ENCODE data around the gene TAOK1.

Gene TAOK1

GRCh38 chr17:29569245-29569950, 179.2 kb downstream of the TAOK1 start (continued):
- TF ChIP-seq TSHZ1 (tag by site-specific recombination; IDR thresholded peaks at IDR 0.05; ENCODE audit: borderline replicate concordance) (no peak), BCL6B (tag by site-specific recombination; IDR thresholded peaks at IDR 0.05) (no peak), TRIM28 (IDR thresholded peaks at IDR 0.05; ENCODE audit: borderline replicate concordance, low read length) (no peak), ZNF132 (tag by site-specific recombination; IDR thresholded peaks at IDR 0.05; ENCODE audit: borderline replicate concordance) (no peak), ZNF133 (tag by site-specific recombination; IDR thresholded peaks at IDR 0.05) (no peak), ZNF777 (tag by site-specific recombination; IDR thresholded peaks at IDR 0.05; ENCODE audit: borderline replicate concordance) (no peak), ZNF214 (tag by site-specific recombination; IDR thresholded peaks at IDR 0.05; ENCODE audit: borderline replicate concordance) (no peak), ZNF184 (tag by site-specific recombination; IDR thresholded peaks at IDR 0.05) (no peak), ZNF837 (tag by site-specific recombination; IDR thresholded peaks at IDR 0.05) (no peak), GLIS2 (tag by site-specific recombination; IDR thresholded peaks at IDR 0.05) (no peak), ZNF302 (tag by site-specific recombination; IDR thresholded peaks at IDR 0.05; ENCODE audit: low read depth) (no peak), ZNF776 (tag by site-specific recombination; IDR thresholded peaks at IDR 0.05; ENCODE audit: borderline replicate concordance) (no peak), ZBTB17 (tag by site-specific recombination; IDR thresholded peaks at IDR 0.05) (peak; percentile 76; the same call in 1 of the 2 replicates), ZNF423 (tag by site-specific recombination; IDR thresholded peaks at IDR 0.05) (no peak), WT1 (tag by site-specific recombination; IDR thresholded peaks at IDR 0.05) (no peak), ZNF248 (tag by site-specific recombination; IDR thresholded peaks at IDR 0.05) (no peak), ZNF157 (tag by site-specific recombination; IDR thresholded peaks at IDR 0.05) (no peak), KLF16 (tag by site-specific recombination; IDR thresholded peaks at IDR 0.05) (no peak), ZNF501 (tag by site-specific recombination; IDR thresholded peaks at IDR 0.05) (no peak), ZNF23 (tag by site-specific recombination; IDR thresholded peaks at IDR 0.05; ENCODE audit: borderline replicate concordance) (no peak), ZNF560 (tag by site-specific recombination; IDR thresholded peaks at IDR 0.05; ENCODE audit: borderline replicate concordance) (no peak), ZNF626 (tag by site-specific recombination; IDR thresholded peaks at IDR 0.05) (no peak), HOXC10 (CRISPR knock-in tag; IDR thresholded peaks at IDR 0.05) (no peak), ZNF239 (tag by site-specific recombination; IDR thresholded peaks at IDR 0.05) (no peak)
- TF ChIP-seq, protein P1, sequence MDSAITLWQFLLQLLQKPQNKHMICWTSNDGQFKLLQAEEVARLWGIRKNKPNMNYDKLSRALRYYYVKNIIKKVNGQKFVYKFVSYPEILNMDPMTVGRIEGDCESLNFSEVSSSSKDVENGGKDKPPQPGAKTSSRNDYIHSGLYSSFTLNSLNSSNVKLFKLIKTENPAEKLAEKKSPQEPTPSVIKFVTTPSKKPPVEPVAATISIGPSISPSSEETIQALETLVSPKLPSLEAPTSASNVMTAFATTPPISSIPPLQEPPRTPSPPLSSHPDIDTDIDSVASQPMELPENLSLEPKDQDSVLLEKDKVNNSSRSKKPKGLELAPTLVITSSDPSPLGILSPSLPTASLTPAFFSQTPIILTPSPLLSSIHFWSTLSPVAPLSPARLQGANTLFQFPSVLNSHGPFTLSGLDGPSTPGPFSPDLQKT (IDR thresholded peaks at IDR 0.05; ENCODE audit: borderline replicate concordance, low read depth, low read length) = no peak
- TF ChIP-seq, protein P2, sequence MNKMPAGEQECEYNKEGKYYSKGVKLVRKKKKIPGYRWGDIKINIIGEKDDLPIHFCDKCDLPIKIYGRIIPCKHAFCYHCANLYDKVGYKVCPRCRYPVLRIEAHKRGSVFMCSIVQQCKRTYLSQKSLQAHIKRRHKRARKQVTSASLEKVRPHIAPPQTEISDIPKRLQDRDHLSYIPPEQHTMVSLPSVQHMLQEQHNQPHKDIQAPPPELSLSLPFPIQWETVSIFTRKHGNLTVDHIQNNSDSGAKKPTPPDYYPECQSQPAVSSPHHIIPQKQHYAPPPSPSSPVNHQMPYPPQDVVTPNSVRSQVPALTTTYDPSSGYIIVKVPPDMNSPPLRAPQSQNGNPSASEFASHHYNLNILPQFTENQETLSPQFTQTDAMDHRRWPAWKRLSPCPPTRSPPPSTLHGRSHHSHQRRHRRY (tag by site-specific recombination; IDR thresholded peaks at IDR 0.05) = no peak
- TF ChIP-seq, protein P3, sequence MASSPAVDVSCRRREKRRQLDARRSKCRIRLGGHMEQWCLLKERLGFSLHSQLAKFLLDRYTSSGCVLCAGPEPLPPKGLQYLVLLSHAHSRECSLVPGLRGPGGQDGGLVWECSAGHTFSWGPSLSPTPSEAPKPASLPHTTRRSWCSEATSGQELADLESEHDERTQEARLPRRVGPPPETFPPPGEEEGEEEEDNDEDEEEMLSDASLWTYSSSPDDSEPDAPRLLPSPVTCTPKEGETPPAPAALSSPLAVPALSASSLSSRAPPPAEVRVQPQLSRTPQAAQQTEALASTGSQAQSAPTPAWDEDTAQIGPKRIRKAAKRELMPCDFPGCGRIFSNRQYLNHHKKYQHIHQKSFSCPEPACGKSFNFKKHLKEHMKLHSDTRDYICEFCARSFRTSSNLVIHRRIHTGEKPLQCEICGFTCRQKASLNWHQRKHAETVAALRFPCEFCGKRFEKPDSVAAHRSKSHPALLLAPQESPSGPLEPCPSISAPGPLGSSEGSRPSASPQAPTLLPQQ (tag by site-specific recombination; IDR thresholded peaks at IDR 0.05) = 0 out of 2 replicates have a peak, but pooled peaks have one; percentile 54

Measured in HEK293 (cell line).